Naive thymus-derived CD4-positive, alpha-beta T cell (primary cell): ENCODE measurements around the gene NUDT16. TPM values are rescaled to one million over a fixed set of nuclear protein-coding genes. Genes with fewer than 3 reads are reported as not detected.

ENCODE experiments used
- ATAC-seq: fragments of 150-1000 bp; cut with Tn5 transposase; 2 replicates; pipeline ENCODE4 v1.10.0; 2021; ENCODE audit warnings: mild to moderate bottlenecking, moderate library complexity
- CTCF ChIA-PET: fragments of 350-600 bp; sonication (Branson Sonifier 250); formaldehyde crosslinking; loops from one replicate; lab custom pipeline; 2021; ENCODE audit warnings: antibody characterized with exemption; lab: Charles Lee
- POLR2A ChIA-PET: fragments of 350-600 bp; sonication (Branson Sonifier 250); formaldehyde crosslinking; loops from one replicate; lab custom pipeline; 2021; ENCODE audit warnings: antibody characterized with exemption, inconsistent platforms; lab: Charles Lee
- DNase-seq, 9 donors: peaks; one replicate each; pipeline versions ENCODE4 v3.0.0 to v3.0.0-alpha.2; 2020 to 2022; ENCODE audit warnings: mixed read lengths in 1 of 9
- H3K27ac ChIP-seq: one replicate; pipeline ENCODE4 v1.7.0; 2013; ENCODE audit warnings: mild to moderate bottlenecking, low read depth, low read length, moderate library complexity
- H3K27me3 ChIP-seq, 2 donors: one replicate each; pipeline ENCODE4 v1.7.0; 2013; ENCODE audit warnings: low read length in 2 of 2, mild to moderate bottlenecking in 2 of 2, moderate library complexity in 2 of 2; ENCODE audit not compliant: control insufficient read depth in 2 of 2, insufficient read depth in 2 of 2
- H3K36me3 ChIP-seq, 3 experiments: 1 replicate in 2 of 3; 2 replicates in 1 of 3; pipeline ENCODE4 v1.7.0; 2013; ENCODE audit warnings: low read length in 3 of 3, mild to moderate bottlenecking in 3 of 3, moderate library complexity in 1 of 3; ENCODE audit not compliant: insufficient read depth in 3 of 3, control insufficient read depth in 2 of 3
- H3K4me1 ChIP-seq, 2 donors: one replicate each; pipeline ENCODE4 v1.7.0; 2013; ENCODE audit warnings: low read length in 2 of 2, mild to moderate bottlenecking in 2 of 2, moderate library complexity in 1 of 2; ENCODE audit not compliant: control insufficient read depth in 2 of 2, insufficient read depth in 2 of 2
- H3K4me3 ChIP-seq: 2 replicates; pipeline ENCODE4 v1.7.0; 2013; ENCODE audit warnings: mild to moderate bottlenecking, low read length
- H3K9me3 ChIP-seq, 3 experiments: 1 replicate in 2 of 3; 2 replicates in 1 of 3; pipeline ENCODE4 v1.7.0; 2013; ENCODE audit warnings: low read length in 3 of 3; ENCODE audit not compliant: control insufficient read depth in 2 of 3
- H3K27ac Mint-ChIP-seq, 9 donors: one replicate each; pipeline ENCODE4 v1.8.0; 2020 to 2022; ENCODE audit warnings: mixed read lengths in 9 of 9, mild to moderate bottlenecking in 8 of 9, moderate library complexity in 5 of 9, inconsistent platforms in 2 of 9
- H3K27me3 Mint-ChIP-seq, 5 donors: one replicate each; pipeline ENCODE4 v1.8.0; 2021 to 2022; ENCODE audit warnings: mixed read lengths in 5 of 5, mild to moderate bottlenecking in 1 of 5
- H3K36me3 Mint-ChIP-seq, 5 donors: one replicate each; pipeline ENCODE4 v1.8.0; 2020 to 2022; ENCODE audit warnings: mixed read lengths in 5 of 5, mild to moderate bottlenecking in 3 of 5, inconsistent platforms in 1 of 5
- H3K4me1 Mint-ChIP-seq, 7 donors: one replicate each; pipeline ENCODE4 v1.8.0; 2020 to 2022; ENCODE audit warnings: mixed read lengths in 7 of 7, mild to moderate bottlenecking in 3 of 7, inconsistent platforms in 1 of 7
- H3K4me3 Mint-ChIP-seq, 10 donors: one replicate each; pipeline ENCODE4 v1.8.0; 2020 to 2022; ENCODE audit warnings: mild to moderate bottlenecking in 10 of 10, mixed read lengths in 10 of 10, moderate library complexity in 6 of 10, inconsistent platforms in 2 of 10
- H3K9me3 Mint-ChIP-seq, 11 donors: one replicate each; pipeline ENCODE4 v1.8.0; 2020 to 2022; ENCODE audit warnings: mixed read lengths in 11 of 11, mild to moderate bottlenecking in 4 of 11, inconsistent platforms in 1 of 11, moderate library complexity in 1 of 11
- intact Hi-C, 2 donors: fragments of 100-400 bp; cut with micrococcal nuclease; formaldehyde crosslinking; loops; one replicate each; pipeline ENCODE4 v1.15.1; 2023
- polyA plus RNA-seq, 2 donors: library from polyadenylated mRNA; unstranded; fragments of 300-500 nt; fragmentation: Illumina TruSeq; gene quantifications; one replicate each; pipeline ENCODE4 v1.2.3, GENCODE V29; 2021
- total RNA-seq, 6 experiments: library from RNA in 5 of 6; stranded (reverse) in 5 of 6; gene quantifications; 1 replicate in 5 of 6; 2 replicates in 1 of 6; pipeline ENCODE4 v1.2.3 and lab custom pipeline; 2021 to 2026

NUDT16 gene
- 10 to 100 TPM in 3 of 5 experiments, 1 to 10 TPM in 2; 7.1 to 14.5 (median 12.9) TPM for total RNA-seq
- polyA plus RNA-seq = 1 to 10 TPM; 3.2 to 4.1 TPM
- total RNA-seq (lab: John Stamatoyannopoulos, UW) = 15.9 reads per million, percentile 45 among the genes with 10 or more reads in this experiment

DNA sequence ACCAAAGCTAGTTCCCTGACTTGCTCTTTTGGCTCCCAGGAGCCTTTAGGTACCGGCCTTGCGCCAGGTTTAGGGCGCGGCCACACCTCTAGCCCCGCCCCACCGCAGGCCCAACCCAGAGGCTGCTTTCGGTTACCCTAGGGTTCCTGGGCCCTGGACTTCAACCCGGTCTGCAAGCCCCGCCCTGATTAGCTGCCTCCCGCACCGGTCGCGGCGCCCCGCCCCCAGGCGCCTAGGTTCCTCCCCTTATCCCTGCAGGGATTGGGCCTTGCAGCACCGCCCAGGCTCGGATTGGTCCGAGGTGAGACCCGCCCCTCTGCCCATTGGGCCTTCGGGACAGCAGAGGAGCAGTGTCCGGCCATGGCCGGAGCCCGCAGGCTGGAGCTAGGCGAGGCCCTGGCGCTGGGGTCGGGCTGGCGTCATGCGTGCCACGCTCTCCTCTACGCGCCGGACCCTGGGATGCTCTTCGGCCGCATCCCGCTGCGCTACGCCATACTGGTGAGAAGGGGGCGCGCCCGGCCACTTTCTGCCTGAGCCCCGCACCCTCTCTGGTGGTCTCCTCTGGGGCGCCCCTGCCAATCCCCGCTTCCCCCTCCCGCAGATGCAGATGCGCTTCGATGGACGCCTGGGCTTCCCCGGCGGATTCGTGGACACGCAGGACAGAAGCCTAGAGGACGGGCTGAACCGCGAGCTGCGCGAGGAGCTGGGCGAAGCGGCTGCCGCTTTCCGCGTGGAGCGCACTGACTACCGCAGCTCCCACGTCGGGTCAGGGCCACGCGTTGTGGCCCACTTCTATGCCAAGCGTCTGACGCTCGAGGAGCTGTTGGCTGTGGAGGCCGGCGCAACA is at the start of gene NUDT16:
NUDT16 (plus strand) TSS at position 330 of the 847 bp plus-strand sequence; CDS start at position 361, 31 bp downstream.
- H3K27me3 Mint-ChIP-seq = no peaks in the 10 kb centered on the region
- peak within 1 kb of the TSS; percentile 90 to 98 (median 95) for H3K27ac Mint-ChIP-seq
- H3K27me3 ChIP-seq = no peaks in the 10 kb centered on the region
- H3K36me3 ChIP-seq = peaks cover 0 to 6% (median 0%) of the 10 kb centered on the region in 3 experiments
- intact Hi-C loops = loop anchor here (1.0 to 10.0 kb wide), 12 partner anchors 81 to 1341 kb away; partner anchors contain the start of genes ASTE1 (in 2 of the 2), DNAJC13 (in 2 of the 2), NEK11 (in 2 of the 2) and PIK3R4 (in 2 of the 2)
- H3K9me3 ChIP-seq = no peaks in the 10 kb centered on the region
- H3K4me3 Mint-ChIP-seq = peak within 1 kb of the TSS; percentile 93 to 98 (median 96)
- no peaks in the 10 kb centered on the region for H3K9me3 Mint-ChIP-seq
- POLR2A ChIA-PET = interaction anchor here (1.6 kb wide), 1 partner anchor 355 kb away, joined by 6 read pairs; the partner anchor contains the start of genes ASTE1 and NEK11
- peak within 1 kb of the TSS; percentile 69 for H3K27ac ChIP-seq
- H3K4me1 Mint-ChIP-seq = peaks cover 30 to 51% (median 42%) of the 10 kb centered on the region in 7 donors
- H3K36me3 Mint-ChIP-seq = peaks cover 5 to 25% (median 13%) of the 10 kb centered on the region in 5 donors
- DNase-seq = peak; percentile 86 to 97 (median 91)
- peak; percentile 99 for ATAC-seq
- peak within 1 kb of the TSS; percentile 90 for H3K4me3 ChIP-seq
- CTCF ChIA-PET = interaction anchor here (0.6 kb wide), 1 partner anchor 630 kb away, joined by 7 read pairs; no protein-coding TSS in a partner anchor
- H3K4me1 ChIP-seq = peaks cover 6 to 14% of the 10 kb centered on the region in 2 donors

DNA sequence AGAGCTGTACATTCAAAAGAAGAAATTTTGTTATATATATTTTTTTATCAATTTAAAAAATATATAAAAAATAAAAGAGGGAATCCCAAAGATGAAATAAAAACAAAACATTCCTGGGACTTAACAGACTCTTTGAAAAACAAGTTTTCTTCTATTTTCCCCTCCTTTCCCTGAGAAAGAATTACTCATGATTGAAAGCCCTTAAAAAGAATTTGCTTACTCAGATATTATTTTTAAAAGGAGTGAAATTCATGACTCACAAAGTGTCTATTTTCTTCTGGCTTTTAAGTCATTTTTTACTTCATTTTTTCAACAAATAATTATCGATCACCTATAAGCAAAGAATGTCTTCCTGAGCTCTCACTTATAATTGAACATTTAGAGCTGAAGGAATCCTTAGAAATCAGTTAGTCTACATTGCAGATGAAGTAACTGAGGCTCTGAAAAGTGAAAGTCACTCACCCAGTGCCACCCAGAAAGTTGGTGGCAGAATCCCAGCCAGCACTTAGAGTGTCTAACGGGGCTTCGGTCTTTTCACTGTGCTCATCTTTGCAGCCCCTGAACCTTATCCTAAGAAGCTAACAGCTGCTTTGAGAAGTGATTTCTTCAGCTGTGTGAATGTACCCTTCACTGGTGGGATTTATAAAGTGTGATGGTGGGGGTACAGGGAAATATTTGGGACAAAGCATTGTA is 42.5 kb upstream of the NUDT16 start:
- Histone ChIP-seq H3K27ac (no peak overlapping the region), H3K36me3 (no peaks in the 10 kb centered on the region), H3K9me3 (no peaks in the 10 kb centered on the region), H3K27me3 (no peaks in the 10 kb centered on the region), H3K4me1 (no peaks in the 10 kb centered on the region), H3K4me3 (no peak overlapping the region)
- POLR2A ChIA-PET = no interaction called here
- no peak for ATAC-seq
- peaks cover 0 to 5% (median 3%) of the 10 kb centered on the region in 5 donors for H3K36me3 Mint-ChIP-seq
- intact Hi-C loops = no loop called here
- H3K4me1 Mint-ChIP-seq = no peaks in the 10 kb centered on the region
- CTCF ChIA-PET = no interaction called here
- peaks cover 0 to 8% (median 4%) of the 10 kb centered on the region in 5 donors for H3K27me3 Mint-ChIP-seq
- DNase-seq = no peak
- no peak overlapping the region for H3K4me3 Mint-ChIP-seq
- H3K27ac Mint-ChIP-seq = no peak overlapping the region
- peaks cover 0 to 18% (median 4%) of the 10 kb centered on the region in 11 donors for H3K9me3 Mint-ChIP-seq

DNA sequence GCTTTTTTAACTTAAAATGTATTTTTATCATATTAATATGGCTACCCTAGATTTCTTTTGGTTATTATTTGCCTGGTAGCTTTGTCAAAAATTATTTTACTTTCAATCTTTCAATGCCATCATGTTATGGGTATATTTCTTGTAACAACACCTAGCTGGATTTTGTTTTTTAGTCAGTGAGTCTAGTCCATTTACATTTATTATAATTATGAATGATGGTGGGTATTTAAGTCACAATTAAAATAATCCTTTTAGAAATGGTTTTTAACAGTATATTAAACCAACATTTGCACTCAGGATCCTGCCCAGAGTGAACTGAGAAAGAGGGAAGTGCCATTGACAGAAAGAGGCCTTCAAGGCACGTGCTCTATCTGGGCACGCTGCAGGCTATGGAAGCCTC is 39.8 kb upstream of the NUDT16 start:
- CTCF ChIA-PET = no interaction called here
- no peak overlapping the region for H3K4me3 Mint-ChIP-seq

DNA sequence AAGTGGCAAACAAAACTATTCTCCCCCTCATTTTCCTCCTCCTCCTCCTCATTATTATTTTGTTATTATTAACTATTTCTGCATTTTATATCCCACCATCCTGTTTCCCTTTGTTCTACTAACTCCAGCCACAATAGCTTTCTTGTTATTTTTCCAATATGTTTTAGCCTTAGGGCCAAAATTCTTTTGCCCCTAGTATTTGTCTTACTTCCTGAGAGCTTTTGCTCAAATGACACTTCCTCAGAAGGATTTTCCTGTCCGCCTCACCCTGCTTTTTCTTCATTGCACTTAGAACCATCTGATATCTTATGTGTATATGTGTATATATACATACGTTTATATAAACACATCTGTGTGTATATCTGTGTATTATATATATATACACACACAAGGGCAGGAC is 32.7 kb upstream of the NUDT16 start:
- intact Hi-C loops = no loop called here
- Histone ChIP-seq H3K4me3 (no peak overlapping the region), H3K9me3 (no peaks in the 10 kb centered on the region), H3K27me3 (no peaks in the 10 kb centered on the region), H3K36me3 (no peaks in the 10 kb centered on the region), H3K27ac (no peak overlapping the region), H3K4me1 (no peaks in the 10 kb centered on the region)
- no peak overlapping the region for H3K27ac Mint-ChIP-seq
- ATAC-seq (no peak), DNase-seq (no peak)
- peaks cover 0 to 4% (median 0%) of the 10 kb centered on the region in 7 donors for H3K4me1 Mint-ChIP-seq
- H3K4me3 Mint-ChIP-seq = no peak overlapping the region
- ChIA-PET POLR2A (no interaction called here), CTCF (no interaction called here)
- peaks cover 0 to 4% (median 0%) of the 10 kb centered on the region in 5 donors for H3K27me3 Mint-ChIP-seq
- peaks cover 0 to 13% (median 2%) of the 10 kb centered on the region in 11 donors for H3K9me3 Mint-ChIP-seq
- no peaks in the 10 kb centered on the region for H3K36me3 Mint-ChIP-seq

More for the DNA sequence above, 39.8 kb upstream of the NUDT16 start:
- no peaks in the 10 kb centered on the region for H3K4me1 Mint-ChIP-seq
- POLR2A ChIA-PET = no interaction called here
- H3K27me3 ChIP-seq = no peaks in the 10 kb centered on the region
- ATAC-seq (no peak), DNase-seq (no peak)
- H3K36me3 ChIP-seq = no peaks in the 10 kb centered on the region
- peaks cover 0 to 5% (median 3%) of the 10 kb centered on the region in 5 donors for H3K36me3 Mint-ChIP-seq
- H3K4me1 ChIP-seq = no peaks in the 10 kb centered on the region
- intact Hi-C loops = no loop called here
- no peaks in the 10 kb centered on the region for H3K9me3 ChIP-seq
- no peak overlapping the region for H3K27ac ChIP-seq
- no peak overlapping the region for H3K27ac Mint-ChIP-seq
- no peak overlapping the region for H3K4me3 ChIP-seq
- H3K9me3 Mint-ChIP-seq = peaks cover 0 to 21% (median 4%) of the 10 kb centered on the region in 11 donors
- peaks cover 0 to 8% (median 5%) of the 10 kb centered on the region in 5 donors for H3K27me3 Mint-ChIP-seq

DNA sequence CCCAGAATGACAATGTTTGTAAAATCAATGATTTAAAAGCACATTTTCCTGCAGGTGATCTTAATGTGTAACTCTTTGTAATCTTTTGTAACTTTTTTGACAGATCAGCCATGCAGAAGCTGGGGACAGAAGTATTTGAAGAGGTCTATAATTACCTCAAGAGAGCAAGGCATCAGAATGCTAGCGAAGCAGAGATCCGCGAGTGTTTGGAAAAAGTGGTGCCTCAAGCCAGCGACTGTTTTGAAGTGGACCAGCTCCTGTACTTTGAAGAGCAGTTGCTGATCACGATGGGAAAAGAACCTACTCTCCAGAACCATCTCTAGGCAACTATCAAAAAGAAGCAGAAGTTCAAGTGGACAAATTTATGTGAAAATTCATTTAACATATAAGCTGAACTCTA is 32.1 kb upstream of the NUDT16 start:
- DNase-seq = no peak
- peaks cover 0 to 4% (median 0%) of the 10 kb centered on the region in 7 donors for H3K4me1 Mint-ChIP-seq
- no peaks in the 10 kb centered on the region for H3K36me3 Mint-ChIP-seq
- ChIA-PET CTCF (interaction anchor here (0.7 kb wide), 1 partner anchor 50 kb away, joined by 3 read pairs; no protein-coding TSS in a partner anchor), POLR2A (no interaction called here)
- no peak for ATAC-seq
- intact Hi-C loops = no loop called here
- Histone ChIP-seq H3K36me3 (no peaks in the 10 kb centered on the region), H3K4me1 (no peaks in the 10 kb centered on the region), H3K27ac (no peak overlapping the region), H3K4me3 (no peak overlapping the region), H3K27me3 (no peaks in the 10 kb centered on the region), H3K9me3 (no peaks in the 10 kb centered on the region)
- H3K4me3 Mint-ChIP-seq = no peak overlapping the region
- peaks cover 0 to 8% (median 0%) of the 10 kb centered on the region in 5 donors for H3K27me3 Mint-ChIP-seq
- H3K27ac Mint-ChIP-seq = no peak overlapping the region
- peaks cover 0 to 8% (median 0%) of the 10 kb centered on the region in 11 donors for H3K9me3 Mint-ChIP-seq

DNA sequence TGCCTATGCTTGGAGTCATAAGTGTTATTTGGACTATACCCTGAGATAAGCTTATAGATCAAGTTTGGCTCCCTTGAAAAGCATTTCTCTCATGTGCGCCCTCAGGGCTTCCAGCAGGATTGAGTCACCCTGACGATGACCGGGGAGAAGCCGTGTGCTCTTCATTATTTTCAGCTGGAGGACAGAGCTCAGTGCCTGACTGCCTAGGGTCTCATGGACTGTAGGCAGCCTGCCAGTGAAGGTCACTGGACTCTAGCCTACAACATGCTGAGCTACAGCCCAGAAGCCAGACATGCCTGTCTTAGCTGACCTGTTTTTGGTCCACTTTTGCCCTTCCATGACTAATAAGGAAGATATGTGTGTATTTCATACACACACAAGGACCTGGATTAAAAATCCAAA is 31.6 kb upstream of the NUDT16 start:
- CTCF ChIA-PET = interaction anchor here (0.7 kb wide), 1 partner anchor 50 kb away, joined by 3 read pairs; no protein-coding TSS in a partner anchor
- ATAC-seq = no peak
- H3K27ac Mint-ChIP-seq = no peak overlapping the region

More for the DNA sequence above, 31.6 kb upstream of the NUDT16 start:
- Histone ChIP-seq H3K4me3 (no peak overlapping the region), H3K9me3 (no peaks in the 10 kb centered on the region), H3K27ac (no peak overlapping the region), H3K36me3 (no peaks in the 10 kb centered on the region), H3K4me1 (no peaks in the 10 kb centered on the region), H3K27me3 (no peaks in the 10 kb centered on the region)
- POLR2A ChIA-PET = no interaction called here
- Mint-ChIP-seq H3K9me3 (peaks cover 0 to 5% (median 0%) of the 10 kb centered on the region in 11 donors), H3K27me3 (peaks cover 0 to 8% (median 0%) of the 10 kb centered on the region in 5 donors), H3K36me3 (no peaks in the 10 kb centered on the region), H3K4me1 (peaks cover 0 to 4% (median 0%) of the 10 kb centered on the region in 7 donors), H3K4me3 (no peak overlapping the region)
- no peak for DNase-seq
- intact Hi-C loops = no loop called here
